Fibroblast of mammary gland (primary cell): ENCODE measurements around the gene FAM227A.

Experiments
- DNase-seq: peaks from one replicate; pipeline ENCODE4 v3.0.0-alpha.2; 2010; ENCODE audit warnings: low read depth
- H3K4me3 ChIP-seq: 2 replicates; pipeline ENCODE4 v1.5.1; 2011; ENCODE audit warnings: low read depth, mild to moderate bottlenecking, low read length, moderate library complexity; ENCODE audit not compliant: control insufficient read depth
- CTCF ChIP-seq: conservative IDR thresholded peaks from 2 replicates; pipeline ENCODE4 v1.5.1; 2011; ENCODE audit warnings: low read depth, low read length, inconsistent platforms; ENCODE audit not compliant: control insufficient read depth, insufficient read depth

Gene FAM227A

DNA sequence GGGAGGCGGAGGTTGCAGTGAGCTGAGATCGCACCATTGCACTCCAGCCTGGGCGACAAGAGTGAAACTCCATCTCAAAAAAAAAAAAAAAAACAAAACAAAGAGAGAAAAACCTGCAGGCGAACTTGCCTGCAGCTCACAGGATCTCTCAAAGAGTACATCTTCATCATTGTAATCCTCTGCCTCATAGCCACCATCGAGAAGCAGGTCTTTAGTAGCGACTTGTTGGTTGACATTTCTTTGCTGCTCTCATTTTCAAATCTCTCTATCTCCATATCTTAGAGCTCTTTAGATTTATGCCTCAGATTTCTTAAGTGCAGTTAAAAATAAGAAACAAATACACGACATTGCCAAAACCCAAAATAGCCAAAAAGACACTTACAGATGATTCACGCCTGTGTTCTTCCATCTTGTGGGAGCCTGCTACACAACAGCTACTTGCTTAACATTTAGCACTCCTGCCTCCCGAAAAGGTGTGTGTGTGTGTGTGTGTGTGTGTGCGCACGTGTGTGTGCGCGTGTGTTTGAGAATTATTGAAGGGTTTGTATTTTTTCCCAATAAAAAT lies 14.6 kb downstream of the FAM227A start:
- H3K4me3 ChIP-seq, result no peak overlapping the region
- no peak for DNase-seq
- TF ChIP-seq CTCF, result no peak

DNA sequence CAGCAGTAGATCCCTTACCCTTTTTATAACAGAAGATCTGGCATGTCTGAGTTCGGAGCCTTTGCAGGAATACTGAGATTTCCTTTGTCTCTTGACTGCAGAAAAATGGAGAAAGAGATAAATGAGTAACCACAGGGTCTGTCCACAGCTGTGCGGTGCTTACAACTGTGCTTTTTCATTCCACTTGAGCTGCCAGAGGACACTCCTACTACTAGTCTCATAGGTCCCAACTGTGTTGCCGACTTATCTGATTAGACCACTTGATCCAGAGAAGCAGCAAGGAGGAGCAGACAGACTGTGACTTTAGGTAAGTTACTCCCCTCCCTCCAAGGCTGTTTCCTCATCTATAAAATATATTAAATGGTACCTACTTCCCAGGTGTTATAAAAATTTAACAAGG lies 17.5 kb downstream of the FAM227A start:
- no peak for TF ChIP-seq CTCF
- no peak overlapping the region for H3K4me3 ChIP-seq
- no peak for DNase-seq

GRCh38 chr22:38638216-38638615 lies 18.0 kb downstream of the FAM227A start:
- H3K4me3 ChIP-seq, result no peak overlapping the region
- DNase-seq, result no peak
- no peak for TF ChIP-seq CTCF

- DNase-seq, result no peak
- TF ChIP-seq CTCF, result no peak
These were observed 23.7 kb downstream of the FAM227A start for GRCh38 chr22:38632528-38632927.

DNA sequence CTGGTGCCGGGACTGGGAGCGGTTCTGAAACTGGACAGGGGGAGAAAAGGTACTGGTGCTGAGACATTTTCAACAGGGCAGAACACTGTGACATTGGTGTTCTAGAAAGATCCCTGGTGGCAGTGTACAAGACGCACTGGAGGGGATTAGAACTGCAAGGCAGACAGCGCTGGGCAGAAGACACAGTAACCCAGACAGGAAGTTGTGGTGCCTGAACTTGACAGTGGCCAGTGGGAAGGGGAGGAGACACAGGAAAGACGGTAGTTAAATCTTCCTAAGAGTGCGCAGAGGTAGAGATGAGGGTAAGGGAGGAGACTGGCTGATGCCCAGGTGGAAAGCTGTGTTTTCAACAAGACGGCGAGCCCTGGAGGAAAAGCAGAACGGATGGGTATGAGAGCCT lies 24.5 kb downstream of the FAM227A start:
- no peak for TF ChIP-seq CTCF
- no peak for DNase-seq
- H3K4me3 ChIP-seq, result no peak overlapping the region

More at GRCh38 chr22:38632528-38632927, 23.7 kb downstream of the FAM227A start:
- H3K4me3 ChIP-seq, result no peak overlapping the region

- DNase-seq, result no peak
- no peak overlapping the region for H3K4me3 ChIP-seq
- no peak for TF ChIP-seq CTCF
These were observed 27.1 kb downstream of the FAM227A start for GRCh38 chr22:38629108-38629507.

- DNase-seq, result no peak
- no peak overlapping the region for H3K4me3 ChIP-seq
- TF ChIP-seq CTCF, result no peak
These were observed 27.7 kb downstream of the FAM227A start for GRCh38 chr22:38628444-38628843.
